Natural killer cell (primary cell): Measurements from ENCODE around the gene VPS11. TPM values are rescaled to one million over a fixed set of nuclear protein-coding genes. Genes with fewer than 3 reads are reported as not detected.

ENCODE experiments used
- ATAC-seq, 3 donors: fragments of 150-1000 bp in 2 of 3; fragments of 200-7000 bp in 1 of 3; cut with Tn5 transposase; 1 replicate in 1 of 3; 2 replicates in 2 of 3; pipeline ENCODE4 v1.10.0; 2021; ENCODE audit warnings: mild to moderate bottlenecking in 2 of 3, moderate library complexity in 2 of 3
- DNase-seq, 2 donors: peaks; one replicate each; pipeline versions ENCODE4 v3.0.0 to v3.0.0-alpha.2; 2013 to 2021; ENCODE audit warnings: mixed read lengths in 1 of 2
- H3K27ac ChIP-seq: one replicate; pipeline ENCODE4 v1.5.1; 2013; ENCODE audit warnings: mild to moderate bottlenecking, low read length
- H3K27me3 ChIP-seq: one replicate; pipeline ENCODE4 v1.6.1; 2013; ENCODE audit warnings: low read length; ENCODE audit not compliant: control insufficient read depth, insufficient read depth
- H3K36me3 ChIP-seq: one replicate; pipeline ENCODE4 v1.6.1; 2013; ENCODE audit warnings: low read length; ENCODE audit not compliant: control insufficient read depth, insufficient read depth
- H3K4me1 ChIP-seq: one replicate; pipeline ENCODE4 v1.6.1; 2013; ENCODE audit warnings: low read length; ENCODE audit not compliant: control insufficient read depth, insufficient read depth
- H3K4me3 ChIP-seq: one replicate; pipeline ENCODE4 v1.5.1; 2013; ENCODE audit warnings: low read length
- H3K9me3 ChIP-seq: one replicate; pipeline ENCODE4 v1.6.1; 2013; ENCODE audit warnings: low read length; ENCODE audit not compliant: control insufficient read depth, insufficient read depth
- H3K27ac Mint-ChIP-seq, 2 donors: one replicate each; pipeline ENCODE4 v1.8.0; 2022; ENCODE audit warnings: mild to moderate bottlenecking in 2 of 2, mixed read lengths in 2 of 2, moderate library complexity in 1 of 2
- H3K27me3 Mint-ChIP-seq, 2 donors: one replicate each; pipeline ENCODE4 v1.8.0; 2022; ENCODE audit warnings: low read depth in 2 of 2, mixed read lengths in 2 of 2
- H3K36me3 Mint-ChIP-seq: one replicate; pipeline ENCODE4 v1.8.0; 2022; ENCODE audit warnings: mixed read lengths
- H3K4me1 Mint-ChIP-seq, 2 donors: one replicate each; pipeline ENCODE4 v1.8.0; 2022; ENCODE audit warnings: mixed read lengths in 2 of 2
- H3K4me3 Mint-ChIP-seq: one replicate; pipeline ENCODE4 v1.8.0; 2022; ENCODE audit warnings: mild to moderate bottlenecking, moderate library complexity, mixed read lengths
- H3K9me3 Mint-ChIP-seq, 2 donors: one replicate each; pipeline ENCODE4 v1.8.0; 2022; ENCODE audit warnings: mixed read lengths in 2 of 2
- CTCF ChIP-seq: fragments of 200-600 bp; IDR thresholded peaks from one replicate; pipeline ENCODE4 v1.8.0; 2022; ENCODE audit warnings: antibody characterized with exemption
- WGBS: methylation state at CpG from one replicate; pipeline ENCODE4 v1.1.7; 2013; ENCODE audit warnings: missing lambda C conversion rate; ENCODE audit not compliant: insufficient coverage; 5-methylcytosine and 5-hydroxymethylcytosine counted together
- intact Hi-C: fragments of 100-400 bp; cut with micrococcal nuclease; formaldehyde crosslinking; loops from one replicate; pipeline ENCODE4 v1.14.2; 2022
- total RNA-seq, 4 donors: library from RNA; stranded (reverse); fragments of 120-200 nt in 1 of 4; gene quantifications; one replicate each; pipeline versions ENCODE4 v1.2.3 to v1.2.4, GENCODE V29; 2013 to 2022

The VPS11 gene
- total RNA-seq, 3 donors from 2014 or later (not counting 1 experiment from before 2014, with no cell fraction given): 91.4 to 101 (median 91.7) TPM

GRCh38 chr11:119125821-119126220 is 58.2 kb downstream of the VPS11 start:
- Mint-ChIP-seq H3K4me1 (peaks cover 24 to 31% of the 10 kb centered on the region in 2 donors), H3K27ac (no peak overlapping the region), H3K9me3 (no peaks in the 10 kb centered on the region), H3K4me3 (no peak overlapping the region), H3K27me3 (no peaks in the 10 kb centered on the region), H3K36me3 (peaks cover 6% of the 10 kb centered on the region)
- Histone ChIP-seq H3K36me3 (peaks cover 24% of the 10 kb centered on the region), H3K27me3 (no peaks in the 10 kb centered on the region), H3K27ac (no peak overlapping the region), H3K9me3 (no peaks in the 10 kb centered on the region), H3K4me3 (no peak overlapping the region), H3K4me1 (peaks cover 15% of the 10 kb centered on the region)
- intact Hi-C loops: no loop called here
- 94% methylated on average over 5 of the region's 6 CpGs for WGBS
- no peak for TF ChIP-seq CTCF
- no peak for ATAC-seq
- DNase-seq: no peak

- Mint-ChIP-seq H3K36me3 (peaks cover 6% of the 10 kb centered on the region), H3K27me3 (no peaks in the 10 kb centered on the region), H3K27ac (no peak overlapping the region), H3K9me3 (no peaks in the 10 kb centered on the region), H3K4me1 (peaks cover 16 to 22% of the 10 kb centered on the region in 2 donors), H3K4me3 (no peak overlapping the region)
- no peak for ATAC-seq
- no peak for DNase-seq
- WGBS: 85% methylated on average over 4 of the region's 5 CpGs
- H3K4me1 ChIP-seq: peaks cover 11% of the 10 kb centered on the region
- H3K27me3 ChIP-seq: no peaks in the 10 kb centered on the region
- H3K9me3 ChIP-seq: no peaks in the 10 kb centered on the region
- H3K27ac ChIP-seq: no peak overlapping the region
- intact Hi-C loops: no loop called here
- TF ChIP-seq CTCF: no peak
- peaks cover 34% of the 10 kb centered on the region for H3K36me3 ChIP-seq
- no peak overlapping the region for H3K4me3 ChIP-seq
Measured at GRCh38 chr11:119126675-119127268, 59.2 kb downstream of the VPS11 start.

- H3K36me3 Mint-ChIP-seq: peaks cover 15% of the 10 kb centered on the region
- no peak overlapping the region for H3K4me3 Mint-ChIP-seq
- WGBS: 71% methylated on average over 3 of the region's 3 CpGs
- Histone ChIP-seq H3K4me1 (no peaks in the 10 kb centered on the region), H3K27me3 (no peaks in the 10 kb centered on the region), H3K36me3 (peaks cover 59% of the 10 kb centered on the region), H3K9me3 (no peaks in the 10 kb centered on the region), H3K27ac (no peak overlapping the region), H3K4me3 (no peak overlapping the region)
- no peaks in the 10 kb centered on the region for H3K9me3 Mint-ChIP-seq
- TF ChIP-seq CTCF: no peak
- intact Hi-C loops: no loop called here
- H3K4me1 Mint-ChIP-seq: peaks cover 6 to 12% of the 10 kb centered on the region in 2 donors
- H3K27ac Mint-ChIP-seq: no peak overlapping the region
- ATAC-seq: no peak
- H3K27me3 Mint-ChIP-seq: no peaks in the 10 kb centered on the region
- no peak for DNase-seq
Measured at GRCh38 chr11:119130662-119131061, 63.0 kb downstream of the VPS11 start.

Other genes with a start within 250 kb of the VPS11 start
- gene CXCR5, start 183.9 kb upstream of the VPS11 start, total RNA-seq: 1 to 10 TPM in 1 of 3 donors, under 1 TPM in 2; 0.56 to 1.3 (median 0.86) TPM
- 100 to 1,000 TPM; 221 to 255 (median 234) TPM for gene BCL9L, start 141.9 kb upstream of the VPS11 start, total RNA-seq
- gene UPK2, start 111.5 kb upstream of the VPS11 start, total RNA-seq: under 1 TPM in 2 of 3 donors, not detected in 1; 0.40 to 0.41 TPM
- not detected for gene FOXR1, start 96.1 kb upstream of the VPS11 start, total RNA-seq
- 100 to 1,000 TPM; 121 to 143 (median 122) TPM for gene CENATAC, start 69.7 kb upstream of the VPS11 start, total RNA-seq
- gene RPS25, start 49.5 kb upstream of the VPS11 start, total RNA-seq: 1,000 to 10,000 TPM in 1 of 3 donors, 100 to 1,000 TPM in 2; 870 to 1,051 (median 887) TPM
- 10 to 100 TPM; 71.4 to 84.5 (median 77.5) TPM for gene TRAPPC4, start 49.1 kb upstream of the VPS11 start, total RNA-seq
- 1 to 10 TPM; 4.6 to 7.7 (median 6.5) TPM for gene SLC37A4, start 36.9 kb upstream of the VPS11 start, total RNA-seq
- gene HYOU1, start 10.6 kb upstream of the VPS11 start, total RNA-seq: 100 to 1,000 TPM; 114 to 146 (median 123) TPM
- gene HMBS, start 17.1 kb downstream of the VPS11 start, total RNA-seq: 10 to 100 TPM in 1 of 3 donors, 1 to 10 TPM in 2; 6.1 to 10.1 (median 6.7) TPM
- 10 to 100 TPM; 20.5 to 28.5 (median 24.4) TPM for gene DPAGT1, start 34.0 kb downstream of the VPS11 start, total RNA-seq
- gene C2CD2L, start 39.5 kb downstream of the VPS11 start, total RNA-seq: 10 to 100 TPM; 20.3 to 27.7 (median 25.6) TPM
- gene HINFP, start 53.8 kb downstream of the VPS11 start, total RNA-seq: 10 to 100 TPM; 30.2 to 38.2 (median 31.5) TPM
- gene ABCG4, start 81.2 kb downstream of the VPS11 start, total RNA-seq: under 1 TPM in 1 of 3 donors, not detected in 2; 0.09 TPM
- gene NLRX1, start 100.9 kb downstream of the VPS11 start, total RNA-seq: 10 to 100 TPM; 12.4 to 16.4 (median 13.8) TPM
- gene NHERF4, start 117.7 kb downstream of the VPS11 start, total RNA-seq: under 1 TPM; 0.33 to 0.48 (median 0.40) TPM
- gene CBL, start 138.5 kb downstream of the VPS11 start, total RNA-seq: 10 to 100 TPM; 29.0 to 32.5 (median 30.1) TPM
- gene MCAM, start 249.3 kb downstream of the VPS11 start, total RNA-seq: 1 to 10 TPM in 1 of 3 donors, under 1 TPM in 2; 0.11 to 2.0 (median 0.19) TPM